HG03521 (cell line): Measurements from ENCODE around the gene P3H4.
"Not testable (repeated sequence)": the region's sequence is repeated elsewhere in the genome, so short reads cannot be mapped to it uniquely, and the experiment has no call there.

Experiments
- ATAC-seq: cut with Tn5 transposase; IDR thresholded peaks from one replicate; pipeline ENCODE4 v1.9.1; 2021; ENCODE audit warnings: mild to moderate bottlenecking, moderate library complexity; ENCODE audit not compliant: unreplicated experiment

P3H4 gene, protein sequence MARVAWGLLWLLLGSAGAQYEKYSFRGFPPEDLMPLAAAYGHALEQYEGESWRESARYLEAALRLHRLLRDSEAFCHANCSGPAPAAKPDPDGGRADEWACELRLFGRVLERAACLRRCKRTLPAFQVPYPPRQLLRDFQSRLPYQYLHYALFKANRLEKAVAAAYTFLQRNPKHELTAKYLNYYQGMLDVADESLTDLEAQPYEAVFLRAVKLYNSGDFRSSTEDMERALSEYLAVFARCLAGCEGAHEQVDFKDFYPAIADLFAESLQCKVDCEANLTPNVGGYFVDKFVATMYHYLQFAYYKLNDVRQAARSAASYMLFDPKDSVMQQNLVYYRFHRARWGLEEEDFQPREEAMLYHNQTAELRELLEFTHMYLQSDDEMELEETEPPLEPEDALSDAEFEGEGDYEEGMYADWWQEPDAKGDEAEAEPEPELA

DNA sequence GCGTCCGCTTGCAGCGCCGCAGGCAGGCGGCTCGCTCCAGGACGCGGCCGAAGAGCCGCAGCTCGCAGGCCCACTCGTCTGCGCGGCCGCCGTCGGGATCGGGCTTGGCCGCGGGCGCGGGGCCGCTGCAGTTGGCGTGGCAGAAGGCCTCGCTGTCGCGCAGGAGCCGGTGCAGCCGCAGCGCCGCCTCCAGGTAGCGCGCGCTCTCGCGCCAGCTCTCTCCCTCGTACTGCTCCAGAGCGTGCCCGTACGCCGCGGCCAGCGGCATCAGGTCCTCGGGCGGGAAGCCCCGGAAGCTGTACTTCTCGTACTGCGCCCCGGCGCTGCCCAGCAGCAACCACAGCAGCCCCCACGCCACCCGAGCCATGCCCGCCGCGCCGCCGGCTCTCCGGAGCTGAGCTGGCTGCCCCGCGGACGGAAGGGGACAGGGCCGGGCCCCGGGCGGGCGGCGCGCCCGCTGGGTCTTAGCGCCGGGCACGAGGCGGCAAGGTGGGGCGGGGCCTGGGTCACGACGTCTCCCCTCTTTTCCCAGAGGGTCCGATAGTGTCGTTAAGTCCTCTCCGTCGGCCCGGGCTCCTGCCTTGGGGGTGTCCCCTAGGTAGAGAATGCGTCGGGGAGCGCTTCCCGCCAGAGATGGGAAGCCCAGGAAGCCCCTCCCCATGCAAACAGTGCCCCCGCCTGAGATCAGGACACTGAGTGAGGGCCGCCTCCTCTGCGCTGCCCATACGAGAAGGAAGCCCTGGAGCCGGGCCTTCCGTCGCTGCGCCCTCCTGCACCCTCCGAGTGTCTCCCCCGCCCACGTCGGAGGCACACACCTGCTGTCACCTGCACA is at the start of gene P3H4:
P3H4 (minus strand) TSS at position 401 of the 832 bp plus-strand sequence; CDS start at position 367, 34 bp downstream.
- peak; percentile 66 for ATAC-seq

- ATAC-seq, result no peak
These were observed 48.6 kb upstream of the P3H4 start for GRCh38 chr17:41860254-41860931.

- ATAC-seq, result not testable (repeated sequence)
These were observed 39.6 kb upstream of the P3H4 start for GRCh38 chr17:41851382-41851781.

DNA sequence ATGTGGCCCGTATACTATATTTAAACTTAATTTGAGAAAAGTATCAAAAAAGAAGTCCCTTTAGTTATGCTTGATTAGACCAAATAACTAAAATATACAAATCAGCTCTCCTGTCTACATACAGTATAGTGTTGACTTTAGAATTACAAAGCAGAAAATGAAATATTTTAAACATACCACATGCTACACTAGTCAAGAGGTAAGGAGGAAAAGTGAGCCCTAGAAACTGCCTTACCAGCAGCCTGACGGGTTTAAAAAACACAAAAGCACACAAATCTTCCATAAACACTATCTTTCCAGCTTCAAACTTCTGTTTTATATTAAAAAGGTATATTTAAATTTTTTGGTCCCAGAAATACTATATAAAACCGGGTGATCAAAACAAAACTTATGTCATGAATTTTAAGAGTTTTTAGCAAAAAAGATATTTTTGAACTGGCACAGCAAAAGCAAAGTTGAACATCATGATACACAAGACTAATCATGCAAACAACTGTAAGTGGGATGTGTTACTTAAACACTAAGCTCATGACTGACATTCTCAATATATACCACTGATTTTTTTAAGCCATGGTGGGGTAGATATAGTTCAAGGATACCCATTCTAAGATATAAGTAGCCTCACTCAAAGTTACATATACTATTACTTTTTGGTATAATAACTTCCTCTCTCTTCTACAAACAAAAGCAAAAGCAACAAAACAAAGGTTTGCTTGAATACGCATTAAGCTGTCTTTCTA is 37.7 kb upstream of the P3H4 start:
- ATAC-seq, result no peak

DNA sequence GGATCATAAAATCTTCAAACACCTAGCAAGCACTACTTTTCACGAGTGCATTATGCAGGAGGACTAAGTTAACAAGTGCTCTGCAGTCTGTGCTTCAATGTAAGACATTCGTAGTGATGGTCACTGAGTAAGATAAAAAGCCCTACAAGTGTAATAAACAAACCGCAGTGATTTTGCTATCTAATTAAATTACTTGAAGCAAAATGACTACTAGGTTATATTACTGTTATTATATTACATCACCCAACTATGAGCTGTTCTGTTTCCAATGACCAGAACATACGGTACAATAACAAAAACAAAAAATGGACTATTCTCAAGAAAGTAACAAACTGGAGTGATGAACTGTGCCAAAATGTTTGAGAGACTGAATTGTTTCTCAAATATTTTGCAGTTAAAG is 37.0 kb upstream of the P3H4 start:
- ATAC-seq, result no peak

GRCh38 chr17:41844971-41845370 is 33.2 kb upstream of the P3H4 start:
- ATAC-seq, result no peak

GRCh38 chr17:41840781-41841180 is 29.0 kb upstream of the P3H4 start:
- ATAC-seq, result not testable (repeated sequence)

DNA sequence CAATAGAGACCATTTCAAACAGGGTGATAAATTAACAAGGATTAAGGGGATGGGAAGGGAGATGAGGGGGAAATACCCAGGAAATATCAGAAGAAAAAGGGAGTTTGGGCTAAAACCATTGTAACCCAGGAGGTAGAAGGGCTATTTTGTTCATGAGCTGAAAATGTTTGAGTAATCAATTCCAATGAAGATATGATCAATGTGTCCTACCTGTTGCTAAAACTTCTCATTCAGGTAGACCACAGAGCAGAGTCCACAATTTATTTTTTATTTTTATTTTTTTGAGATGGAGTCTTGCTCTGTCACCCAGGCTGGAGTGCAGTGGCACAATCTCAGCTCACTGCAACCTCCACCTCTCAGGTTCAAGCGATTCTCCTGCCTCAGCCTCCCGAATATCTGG is 27.7 kb upstream of the P3H4 start:
- not testable (repeated sequence) for ATAC-seq

DNA sequence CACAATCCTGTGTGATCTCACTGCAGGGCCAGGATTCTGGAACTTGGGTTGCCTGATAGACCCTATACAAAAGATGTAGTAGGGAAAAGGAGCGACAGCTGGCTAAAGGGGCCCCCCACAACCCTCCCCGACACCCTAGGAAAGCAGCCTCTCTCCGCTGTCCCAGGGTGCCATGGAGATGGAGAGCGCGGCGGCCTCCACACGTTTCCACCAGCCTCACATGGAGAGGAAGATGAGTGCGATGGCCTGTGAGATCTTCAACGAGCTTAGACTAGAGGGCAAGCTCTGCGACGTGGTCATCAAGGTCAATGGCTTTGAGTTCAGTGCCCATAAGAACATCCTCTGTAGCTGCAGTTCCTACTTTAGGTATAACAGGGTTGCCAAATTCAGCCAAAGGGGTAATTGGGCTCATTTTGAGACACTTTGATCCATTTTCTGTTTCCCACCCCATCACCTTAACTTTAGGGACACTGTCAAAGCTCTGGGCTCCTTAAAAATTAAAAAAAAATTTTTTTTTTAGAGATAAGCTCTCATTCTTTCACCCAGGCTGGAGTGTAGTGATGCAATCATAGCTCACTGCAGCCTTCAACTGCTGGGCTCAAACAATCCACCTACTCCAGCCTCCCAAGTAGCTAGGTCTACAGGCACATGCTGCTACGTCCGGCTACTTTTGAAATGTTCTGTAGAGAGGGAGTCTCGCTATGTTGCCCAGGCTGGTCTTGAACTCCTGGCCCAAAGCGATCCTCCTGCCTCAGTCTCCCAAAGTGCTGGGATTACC is 26.2 kb upstream of the P3H4 start, which contains the start of gene KLHL10:
KLHL10 (plus strand) TSS at position 65 of the 778 bp plus-strand sequence; CDS start at position 173, 108 bp downstream.
- ATAC-seq, result no peak

DNA sequence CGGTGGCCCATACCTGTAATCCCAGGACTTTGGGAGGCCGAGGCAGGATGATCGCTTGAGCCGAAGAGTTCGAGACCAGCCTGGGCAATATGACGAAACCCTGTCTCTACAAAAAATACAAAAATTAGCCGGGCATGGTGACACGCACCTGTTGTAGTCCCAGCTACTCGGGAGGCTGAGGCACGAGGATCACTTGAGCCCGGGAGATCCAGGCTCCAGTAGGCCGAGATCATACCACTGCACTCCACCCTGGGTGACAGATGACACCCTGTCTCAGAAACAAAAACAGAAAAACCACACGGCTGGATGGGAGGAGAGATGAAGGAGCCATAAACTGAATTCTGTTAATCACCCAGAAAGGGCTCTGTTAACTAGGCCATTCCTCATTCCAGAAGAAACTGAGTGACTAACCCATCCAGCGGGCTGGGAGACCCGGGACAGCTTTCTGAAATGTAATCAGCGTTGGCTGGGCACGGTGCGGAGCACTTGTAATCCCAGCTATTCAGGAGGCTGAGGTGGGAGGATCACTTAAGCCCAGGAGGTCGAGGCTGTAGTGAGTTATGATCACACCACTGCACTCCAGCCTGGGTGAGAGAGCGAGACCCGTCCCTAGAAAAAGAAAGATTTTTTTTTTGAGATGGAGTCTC is 24.9 kb upstream of the P3H4 start:
- no peak for ATAC-seq

DNA sequence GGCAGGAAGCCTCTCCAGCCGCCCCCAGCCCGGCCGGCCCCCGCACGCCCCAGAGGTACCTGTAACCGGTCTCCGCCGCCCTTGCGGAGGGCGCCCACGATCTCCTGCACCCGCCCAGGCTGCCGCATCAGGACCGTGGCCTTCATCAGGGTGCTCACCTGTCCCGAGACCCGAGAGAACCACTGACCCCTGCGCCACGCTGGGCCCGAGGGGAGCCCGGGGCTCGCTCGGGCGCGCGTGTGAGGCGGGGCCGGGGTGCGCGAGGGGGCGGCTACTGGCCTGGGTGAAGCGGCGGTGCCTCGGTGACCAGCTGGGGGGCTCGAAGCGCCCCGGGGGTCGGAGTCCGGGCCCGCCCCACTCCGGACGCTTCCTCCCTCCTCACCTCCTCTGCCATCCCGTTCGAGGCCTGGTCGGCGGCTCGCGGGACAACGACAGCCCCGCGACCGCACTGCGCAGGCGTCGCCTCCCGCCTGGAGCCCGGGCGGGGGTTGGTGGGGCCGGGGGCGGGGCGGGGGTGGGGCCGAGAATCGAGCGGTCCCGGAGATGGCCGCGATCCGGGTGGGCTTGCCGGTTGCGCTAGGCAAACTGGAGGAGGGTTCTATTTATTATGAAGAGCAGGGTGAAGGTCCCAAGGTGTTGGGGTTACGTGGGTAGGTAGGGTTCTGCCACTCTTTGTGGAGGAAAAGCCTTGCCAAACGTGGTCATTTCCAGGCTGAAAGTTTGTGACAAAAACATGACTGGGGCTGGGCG is 24.2 kb upstream of the P3H4 start, which contains the start of gene NT5C3B:
NT5C3B (minus strand) TSS at position 433 of the 750 bp plus-strand sequence; CDS start at position 394, 39 bp downstream.
- peak; percentile 76 for ATAC-seq

DNA sequence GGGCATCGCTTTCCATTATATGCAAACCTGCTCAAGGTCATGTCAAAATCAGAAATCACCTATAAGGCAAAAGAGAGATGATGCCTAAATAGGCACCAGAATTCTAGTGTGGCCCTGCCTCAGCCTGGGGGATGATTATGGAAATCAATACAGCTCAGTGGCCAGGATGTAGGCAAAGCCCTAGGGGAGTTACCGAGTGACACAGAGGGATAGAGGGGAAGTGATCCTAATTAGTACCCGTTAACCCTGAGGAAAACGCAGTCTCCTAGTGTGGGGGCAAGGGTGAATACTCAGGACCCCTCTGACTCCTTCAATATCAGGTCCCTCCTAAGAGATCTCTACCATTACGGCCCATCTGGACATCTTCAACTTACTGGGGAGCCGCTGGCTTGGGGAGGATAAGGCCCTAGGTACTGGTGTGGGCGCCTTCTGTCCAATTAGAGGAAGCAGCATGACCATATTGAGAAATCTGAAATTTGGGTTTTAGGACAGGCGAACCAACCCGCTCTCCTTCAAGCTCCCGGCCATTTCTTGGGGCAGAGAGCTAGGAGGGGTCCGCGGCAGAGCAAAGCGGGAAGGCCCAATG is 23.6 kb upstream of the P3H4 start:
- ATAC-seq, result peak; percentile 28

GRCh38 chr17:41829961-41830360 is 18.2 kb upstream of the P3H4 start:
- not testable (repeated sequence) for ATAC-seq

DNA sequence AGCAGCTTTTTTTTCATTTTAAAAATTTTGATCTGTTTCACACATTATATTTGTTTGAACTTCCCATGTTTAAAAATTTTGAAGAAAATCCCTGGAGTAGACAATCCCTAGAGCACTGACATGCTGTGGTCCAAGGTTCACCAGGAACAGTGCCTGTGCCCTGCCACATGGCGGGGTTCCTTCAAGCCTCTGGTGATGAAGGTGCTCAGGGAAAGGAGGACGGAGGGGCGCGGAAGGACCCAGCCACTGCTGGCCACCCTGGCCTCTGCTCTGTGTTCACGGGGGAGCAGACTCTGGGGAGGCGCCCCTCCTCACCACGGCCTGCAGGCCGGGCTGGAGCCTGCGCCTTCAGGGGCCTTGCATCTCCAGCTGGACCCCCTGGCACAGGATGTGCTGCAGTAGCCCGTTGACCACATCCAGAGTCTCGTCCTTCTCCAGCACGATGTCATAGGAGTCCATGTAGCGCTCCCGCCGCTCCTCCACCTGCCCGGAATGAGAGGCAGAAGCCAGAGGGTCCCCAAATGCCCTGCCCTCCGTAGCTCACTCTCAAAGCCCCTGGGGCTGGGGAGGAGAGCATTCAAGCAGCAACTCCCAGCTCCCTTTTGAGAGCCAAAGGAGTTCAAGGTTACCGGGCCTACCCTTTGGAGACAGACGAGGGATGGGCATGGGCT is 13.6 kb upstream of the P3H4 start:
- ATAC-seq, result no peak

DNA sequence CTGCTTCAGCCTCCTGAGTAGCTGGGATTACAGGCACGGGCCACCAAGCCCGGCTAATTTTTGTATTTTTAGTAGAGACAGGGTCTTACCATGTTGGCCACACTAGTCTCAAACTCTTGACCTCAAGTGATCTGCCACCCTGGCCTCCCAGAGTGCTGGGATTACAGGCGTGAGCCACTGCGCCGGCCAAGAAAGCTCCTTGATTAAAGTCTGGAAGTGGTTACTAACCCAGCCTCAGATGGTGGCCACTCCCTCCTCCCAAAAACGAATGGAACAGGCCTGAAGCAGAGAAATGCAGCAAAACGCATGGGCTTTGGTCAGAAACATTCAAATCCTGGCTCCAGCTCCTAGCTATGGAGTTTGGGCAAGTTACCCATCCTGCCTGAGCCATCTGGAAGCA is 12.3 kb upstream of the P3H4 start:
- no peak for ATAC-seq

DNA sequence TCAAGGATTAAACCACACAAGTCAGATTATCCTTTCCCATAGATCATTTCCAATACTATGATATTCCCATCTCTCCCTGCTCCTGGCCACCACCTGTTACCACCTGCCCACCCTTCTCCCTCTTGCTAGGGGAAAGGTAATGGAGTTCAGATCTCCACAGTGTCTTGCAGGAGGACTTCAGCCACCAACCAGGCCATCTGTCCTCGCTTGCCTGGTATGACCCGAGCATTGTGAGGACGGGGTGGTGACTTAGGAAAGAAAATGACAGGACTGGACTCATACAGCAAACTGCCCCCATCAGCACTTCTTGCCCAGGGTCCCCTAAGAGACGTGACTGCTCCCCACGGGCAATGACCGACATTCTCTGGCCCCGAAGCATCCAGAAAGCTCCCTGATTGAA is 11.8 kb upstream of the P3H4 start:
- no peak for ATAC-seq

- no peak for ATAC-seq
These were observed 11.4 kb upstream of the P3H4 start for GRCh38 chr17:41823141-41823524.
